HG03439 (cell line): ENCODE results near the gene KIAA1191.

Experiments
- ATAC-seq: cut with Tn5 transposase; IDR thresholded peaks from one replicate; pipeline ENCODE4 v1.9.1; 2021; ENCODE audit warnings: mild to moderate bottlenecking, moderate library complexity; ENCODE audit not compliant: unreplicated experiment

The KIAA1191 gene

DNA sequence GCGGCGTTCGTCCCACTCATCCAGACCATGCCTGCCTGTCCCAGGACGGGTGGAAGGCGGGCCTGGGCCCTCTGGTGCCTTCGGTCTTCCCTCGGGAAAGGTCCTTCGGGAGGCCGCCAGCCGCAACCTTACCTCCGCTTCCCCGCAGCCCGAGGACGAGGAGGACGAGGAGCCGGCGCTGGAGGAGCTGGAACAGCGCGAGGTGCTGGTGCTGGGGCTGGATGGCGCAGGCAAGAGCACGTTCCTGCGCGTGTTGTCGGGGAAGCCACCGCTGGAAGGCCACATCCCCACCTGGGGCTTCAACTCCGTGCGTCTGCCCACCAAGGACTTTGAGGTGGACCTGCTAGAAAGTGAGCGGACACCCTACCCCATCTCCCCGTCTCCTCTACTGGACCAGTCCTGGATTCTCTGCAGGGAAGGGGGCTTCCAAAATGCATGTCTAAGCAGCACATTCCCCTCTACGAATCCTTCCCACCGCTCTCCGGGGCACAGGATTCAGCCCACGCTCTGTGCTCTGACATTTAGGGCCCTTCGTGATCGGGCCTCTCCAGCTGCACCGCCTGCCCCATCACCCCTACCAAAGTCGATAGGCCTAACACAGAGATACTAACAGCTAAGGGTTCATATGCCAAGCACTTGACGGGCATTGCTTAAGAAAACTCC, 4.8 kb upstream of the KIAA1191 start:
- ATAC-seq, result no peak

- ATAC-seq, result no peak
Measured at GRCh38 chr5:176365351-176366231, 4.0 kb upstream of the KIAA1191 start, which contains the start of gene ARL10. ARL10 (plus strand) TSS chr5:176365487; CDS start chr5:176365564, 77 bp downstream.

DNA sequence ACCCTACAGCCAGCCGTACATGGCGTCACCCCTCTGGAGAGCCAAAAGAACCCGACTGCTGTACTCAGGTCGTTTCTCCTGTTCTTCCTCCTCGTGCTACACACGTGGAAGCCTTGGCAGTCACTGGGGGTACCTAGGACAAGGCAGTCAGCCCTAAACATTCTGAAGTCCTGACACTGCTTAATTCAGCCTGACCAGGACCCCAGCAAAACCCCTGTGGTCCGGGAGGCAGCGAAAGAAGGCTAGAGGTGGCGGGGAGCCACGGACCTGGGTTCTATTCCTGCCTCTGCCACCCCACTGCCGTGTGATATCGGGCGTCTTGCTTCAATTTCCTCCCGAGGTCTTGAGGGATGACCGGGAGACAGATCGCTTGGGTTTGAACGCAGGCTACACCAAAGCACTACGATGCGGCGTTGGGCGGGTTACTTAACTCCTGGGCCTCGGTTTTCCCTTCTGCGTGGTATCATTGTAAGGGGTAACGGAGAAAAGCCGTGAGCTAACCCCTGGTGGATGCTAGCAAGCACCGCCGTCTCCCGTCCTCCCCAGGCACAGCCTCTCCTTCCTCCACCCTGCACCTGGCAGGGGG, 3.3 kb upstream of the KIAA1191 start:
- no peak for ATAC-seq

GRCh38 chr5:176362233-176362490, 598 bp upstream of the KIAA1191 start:
- peak; percentile 3 for ATAC-seq

DNA sequence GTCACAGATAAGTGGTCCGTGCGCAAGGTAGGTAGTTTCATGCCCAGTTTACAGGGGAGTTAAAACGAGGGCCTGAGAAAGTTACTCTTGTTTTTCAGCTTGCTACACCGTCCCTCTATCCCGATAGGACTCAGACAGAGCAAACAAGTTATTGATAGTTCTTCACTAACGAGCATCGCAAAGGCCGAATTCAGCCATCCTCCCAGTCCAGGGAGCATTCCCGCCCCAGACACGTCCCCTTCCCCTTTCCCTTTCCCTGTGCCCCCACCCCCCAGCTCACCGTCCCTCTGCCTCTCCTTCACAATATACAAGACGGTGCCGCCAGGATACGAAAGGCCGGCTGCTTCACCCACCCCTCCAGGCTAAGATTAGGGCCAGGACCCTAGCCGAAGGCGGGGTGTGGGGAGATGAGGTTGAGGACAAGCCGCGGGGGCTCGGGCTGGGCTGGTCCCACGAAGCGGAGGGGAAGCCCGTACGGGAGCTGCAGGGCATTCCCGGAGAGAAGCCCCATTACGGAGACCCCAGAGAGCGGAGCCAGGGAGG, 599 bp downstream of the KIAA1191 start:
- ATAC-seq, result peak; percentile 24

- no peak for ATAC-seq
Measured at GRCh38 chr5:176359658-176360057, 1.9 kb downstream of the KIAA1191 start.

GRCh38 chr5:176356179-176356566, 5.4 kb downstream of the KIAA1191 start:
- ATAC-seq, result no peak

GRCh38 chr5:176355400-176356178, 6.0 kb downstream of the KIAA1191 start:
- no peak for ATAC-seq

GRCh38 chr5:176353533-176353932, 8.0 kb downstream of the KIAA1191 start:
- ATAC-seq, result no peak

- ATAC-seq, result no peak
Measured at GRCh38 chr5:176352116-176352878, 9.3 kb downstream of the KIAA1191 start.

GRCh38 chr5:176350416-176350815, 11.1 kb downstream of the KIAA1191 start:
- no peak for ATAC-seq

DNA sequence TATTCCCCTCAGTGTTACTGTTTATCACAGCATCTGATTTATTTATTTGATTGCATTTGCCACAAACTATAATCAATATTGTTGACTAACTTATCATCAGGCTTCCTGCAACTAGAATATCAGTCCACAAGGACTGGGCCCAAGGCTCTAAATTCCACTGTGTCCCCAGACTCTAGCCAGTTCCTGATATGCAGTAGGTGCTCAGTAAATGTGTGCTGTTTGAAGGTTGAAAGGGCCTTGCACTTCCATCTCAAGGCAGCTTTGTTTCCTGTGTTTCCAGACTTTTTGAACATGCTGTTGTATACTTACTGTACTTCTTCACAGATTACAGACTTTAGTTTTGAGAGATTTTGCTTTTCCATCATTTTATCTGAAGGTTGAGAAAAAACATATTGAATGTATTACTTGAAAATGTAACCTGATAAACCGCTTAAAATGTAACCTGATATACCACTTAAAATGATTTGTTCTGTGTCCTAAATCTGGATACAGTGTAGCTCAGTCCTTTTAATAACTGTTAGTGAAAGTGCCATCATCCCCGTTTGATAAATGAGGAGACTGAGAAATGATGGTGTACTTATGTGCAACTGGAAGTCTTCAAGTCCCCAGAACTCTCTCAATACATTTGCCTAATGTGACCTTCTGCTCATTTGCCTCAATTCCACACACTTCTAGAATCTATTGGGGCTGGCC, 18.7 kb downstream of the KIAA1191 start:
- ATAC-seq, result no peak

GRCh38 chr5:176342158-176342483, 19.4 kb downstream of the KIAA1191 start:
- ATAC-seq, result no peak

GRCh38 chr5:176341325-176342157, 20.0 kb downstream of the KIAA1191 start:
- ATAC-seq, result no peak

GRCh38 chr5:176339304-176339703, 22.3 kb downstream of the KIAA1191 start:
- no peak for ATAC-seq

DNA sequence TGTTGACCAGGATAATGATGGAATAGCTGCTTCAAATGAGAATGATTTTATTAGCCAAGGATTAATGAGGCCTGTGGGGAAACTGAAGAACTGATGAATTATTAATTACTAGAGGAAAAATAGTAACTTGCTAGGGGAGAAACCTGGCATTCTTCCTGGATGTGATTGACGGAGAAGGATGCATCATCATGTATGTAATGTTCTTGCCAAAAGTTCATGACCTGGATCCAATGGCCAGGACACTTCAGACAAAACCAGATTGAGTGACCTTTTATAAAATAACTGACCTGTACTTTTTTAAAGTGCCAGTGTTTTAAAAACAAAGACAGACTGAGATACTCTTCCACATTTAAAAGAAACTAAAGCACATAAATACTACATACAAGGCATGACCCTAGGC, 23.7 kb downstream of the KIAA1191 start:
- ATAC-seq, result no peak

GRCh38 chr5:176334031-176334770, 27.4 kb downstream of the KIAA1191 start:
- ATAC-seq, result no peak

DNA sequence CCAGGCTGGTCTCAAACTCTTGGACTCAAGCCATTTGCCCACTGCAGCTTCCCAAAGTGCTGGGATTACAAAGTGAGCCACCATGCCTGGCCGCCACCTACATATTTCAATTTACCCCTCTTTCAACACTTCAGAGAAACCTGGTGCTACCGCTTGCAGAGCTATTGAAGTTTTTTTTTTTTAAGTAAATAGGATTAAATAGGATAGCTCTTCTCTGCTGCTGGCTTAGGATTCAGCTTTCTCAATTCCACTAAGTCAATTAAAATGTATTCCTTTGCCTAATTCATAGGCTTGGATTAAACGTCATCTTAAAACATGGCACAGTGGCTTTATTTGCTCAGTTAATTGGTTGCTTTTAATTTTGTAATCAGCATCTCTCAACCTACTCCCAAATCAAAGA, 41.0 kb downstream of the KIAA1191 start:
- no peak for ATAC-seq
